ENCODE measurements around the gene TTC34. TPM values are rescaled to one million over a fixed set of nuclear protein-coding genes. Genes with fewer than 3 reads are reported as not detected.

TTC34 gene
- total and polyA plus RNA-seq, 2 experiments from 2014 or later: 0.08 to 0.35 TPM

DNA sequence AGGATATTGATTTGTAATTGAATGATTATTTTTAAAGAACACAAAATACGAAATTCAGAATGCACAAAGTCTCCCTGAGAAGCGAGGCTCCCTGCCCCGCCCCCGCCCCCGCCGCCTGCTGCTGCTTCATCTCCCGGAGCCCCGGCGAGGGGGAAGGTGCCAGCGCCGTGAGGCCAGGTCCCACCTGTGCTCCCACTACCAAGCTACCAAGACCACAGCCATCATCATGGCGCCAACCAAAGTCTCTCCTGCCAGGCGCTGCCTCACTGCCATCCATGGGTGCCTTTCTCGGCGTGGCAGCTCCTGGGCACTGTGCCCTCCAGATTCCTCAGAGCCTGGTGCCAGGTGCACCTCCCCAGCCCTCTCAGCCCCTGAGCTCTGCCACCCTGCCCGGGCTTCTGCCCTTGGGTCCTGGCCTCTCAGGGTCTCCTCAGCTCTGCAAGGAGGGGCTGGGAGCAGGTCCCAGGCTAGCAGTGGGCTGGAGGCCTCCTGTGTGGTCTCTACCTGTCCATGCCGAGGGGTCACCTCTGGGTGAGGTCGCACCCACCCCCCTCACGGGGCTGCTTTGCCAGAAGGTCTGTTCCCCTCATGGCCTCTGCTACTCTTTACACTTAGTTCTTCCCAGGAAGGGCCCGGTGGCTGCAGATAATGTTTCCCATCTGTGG, 29.4 kb upstream of the TTC34 start:
- H3K27me3 ChIP-seq (ENCODE audit: insufficient read depth): no peaks in the 10 kb centered on the region
- Mint-ChIP-seq H3K4me1 (no peaks in the 10 kb centered on the region), H3K36me3 (ENCODE audit: low read depth) (peaks cover 10% of the 10 kb centered on the region; the same call in 2 of the 3 replicates), H3K9me3 (peaks cover 83% of the 10 kb centered on the region), H3K27me3 (ENCODE audit: insufficient read depth, low read depth, poor library complexity) (peaks cover 3% of the 10 kb centered on the region), H3K27ac (no peak overlapping the region), H3K4me3 (no peak overlapping the region)
- no peak overlapping the region for H3K4me3 ChIP-seq
- H3K36me3 ChIP-seq (ENCODE audit: insufficient read depth): no peaks in the 10 kb centered on the region
- no peaks in the 10 kb centered on the region for H3K9me2 ChIP-seq (ENCODE audit: insufficient read depth)
- no peak for TF ChIP-seq ZNF331 (CRISPR knock-in tag; IDR thresholded peaks at IDR 0.05; ENCODE audit: low read depth)
- TF ChIP-seq CREB1 (CRISPR knock-in tag; IDR thresholded peaks at IDR 0.05; ENCODE audit: low read depth): no peak
- TF ChIP-seq, protein P1, sequence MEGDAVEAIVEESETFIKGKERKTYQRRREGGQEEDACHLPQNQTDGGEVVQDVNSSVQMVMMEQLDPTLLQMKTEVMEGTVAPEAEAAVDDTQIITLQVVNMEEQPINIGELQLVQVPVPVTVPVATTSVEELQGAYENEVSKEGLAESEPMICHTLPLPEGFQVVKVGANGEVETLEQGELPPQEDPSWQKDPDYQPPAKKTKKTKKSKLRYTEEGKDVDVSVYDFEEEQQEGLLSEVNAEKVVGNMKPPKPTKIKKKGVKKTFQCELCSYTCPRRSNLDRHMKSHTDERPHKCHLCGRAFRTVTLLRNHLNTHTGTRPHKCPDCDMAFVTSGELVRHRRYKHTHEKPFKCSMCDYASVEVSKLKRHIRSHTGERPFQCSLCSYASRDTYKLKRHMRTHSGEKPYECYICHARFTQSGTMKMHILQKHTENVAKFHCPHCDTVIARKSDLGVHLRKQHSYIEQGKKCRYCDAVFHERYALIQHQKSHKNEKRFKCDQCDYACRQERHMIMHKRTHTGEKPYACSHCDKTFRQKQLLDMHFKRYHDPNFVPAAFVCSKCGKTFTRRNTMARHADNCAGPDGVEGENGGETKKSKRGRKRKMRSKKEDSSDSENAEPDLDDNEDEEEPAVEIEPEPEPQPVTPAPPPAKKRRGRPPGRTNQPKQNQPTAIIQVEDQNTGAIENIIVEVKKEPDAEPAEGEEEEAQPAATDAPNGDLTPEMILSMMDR (conservative IDR thresholded peaks at IDR 0.05; ENCODE audit: low read depth in 2 of 2): no peak
- TF ChIP-seq EZH2 (IDR thresholded peaks at IDR 0.05; ENCODE audit: low read depth, unreplicated experiment): no peak
- no peak for TF ChIP-seq EZH2phosphoT487 (IDR thresholded peaks at IDR 0.05; ENCODE audit: unreplicated experiment)
- no peak for TF ChIP-seq NANOG (IDR thresholded peaks at IDR 0.05; ENCODE audit: borderline replicate concordance)
- no peak for TF ChIP-seq ZNF114 (CRISPR knock-in tag; IDR thresholded peaks at IDR 0.05)
- TF ChIP-seq JUNB (IDR thresholded peaks at IDR 0.05; ENCODE audit: unreplicated experiment): no peak
- no peak for TF ChIP-seq POLR2AphosphoS5 (IDR thresholded peaks at IDR 0.05; ENCODE audit: low read depth)
- TF ChIP-seq ZNF462 (CRISPR knock-in tag; IDR thresholded peaks at IDR 0.05): no peak
- TF ChIP-seq STAT1 (IDR thresholded peaks at IDR 0.05; ENCODE audit: unreplicated experiment): no peak
- TF ChIP-seq ETS1 (IDR thresholded peaks at IDR 0.05): no peak
- no peak for TF ChIP-seq REST (IDR thresholded peaks at IDR 0.05; ENCODE audit: unreplicated experiment)
- no peak overlapping the region for H3K27ac ChIP-seq (ENCODE audit: low read depth)
- no peaks in the 10 kb centered on the region for H3F3A ChIP-seq (replicated peaks; ENCODE audit: low read depth)
- H3K79me2 ChIP-seq (replicated peaks; ENCODE audit: insufficient read depth): no peaks in the 10 kb centered on the region
- H3K4me1 ChIP-seq (ENCODE audit: insufficient read depth): no peaks in the 10 kb centered on the region
- no peaks in the 10 kb centered on the region for H4K20me1 ChIP-seq (replicated peaks; ENCODE audit: insufficient read depth)
- ATAC-seq (no peak), DNase-seq (ENCODE audit: low spot score) (no peak)
- H2AFZ ChIP-seq: no peak overlapping the region
- no peak overlapping the region for H3K4me2 ChIP-seq
